ENCODE measurements around the gene USP17L13.
"Not testable (repeated sequence)": the region's sequence is repeated elsewhere in the genome, so short reads cannot be mapped to it uniquely, and the experiment has no call there.

- TF ChIP-seq EZH2 (IDR thresholded peaks at IDR 0.05; ENCODE audit: borderline replicate concordance, insufficient read depth, low read length, poor library complexity, severe bottlenecking); CTCF (IDR thresholded peaks at IDR 0.05; ENCODE audit: poor library complexity, severe bottlenecking); REST (IDR thresholded peaks at IDR 0.05; ENCODE audit: borderline replicate concordance); POLR2AphosphoS5 (IDR thresholded peaks at IDR 0.05); RAD21 (conservative IDR thresholded peaks at IDR 0.05); TAF1 (IDR thresholded peaks at IDR 0.05; ENCODE audit: low read depth); EP300 (conservative IDR thresholded peaks at IDR 0.05; ENCODE audit: poor library complexity, severe bottlenecking); MXI1 (conservative IDR thresholded peaks at IDR 0.05; ENCODE audit: poor library complexity, severe bottlenecking): not testable (repeated sequence)
Measured at GRCh38 chr4:9253078-9253477, 28.4 kb downstream of the USP17L13 start, which contains the start of gene USP17L19.

All from neural cell (in vitro differentiated cells).